Loucy (cell line): ENCODE results near the gene DHRS2.

Experiments
- H2AFZ ChIP-seq: fragments of 200-600 bp; sonication (generic); 2 replicates; pipeline ENCODE4 v1.6.0; 2016; ENCODE audit warnings: antibody characterized with exemption, mild to moderate bottlenecking, low read length, moderate library complexity
- H3F3A ChIP-seq: fragments of 200-600 bp; 2 replicates; pipeline ENCODE4 v1.6.0; 2016; ENCODE audit warnings: antibody characterized with exemption, low read depth, mild to moderate bottlenecking
- H3K27me3 ChIP-seq: fragments of 200-600 bp; sonication (generic); 2 replicates; pipeline ENCODE4 v1.6.1; 2014; ENCODE audit warnings: low read length, mild to moderate bottlenecking; ENCODE audit not compliant: insufficient read depth, poor library complexity, severe bottlenecking
- H3K36me3 ChIP-seq: fragments of 200-600 bp; sonication (generic); 2 replicates; pipeline ENCODE4 v1.6.1; 2016; ENCODE audit warnings: low read length; ENCODE audit not compliant: insufficient read depth
- H3K4me1 ChIP-seq: fragments of 200-600 bp; sonication (generic); 2 replicates; pipeline ENCODE4 v1.5.1; 2014; ENCODE audit warnings: low read length, mild to moderate bottlenecking; ENCODE audit not compliant: insufficient read depth, poor library complexity, severe bottlenecking
- H3K4me2 ChIP-seq: fragments of 200-600 bp; sonication (generic); 2 replicates; pipeline ENCODE4 v1.6.0; 2014; ENCODE audit warnings: antibody characterized with exemption, low read length, low read depth, mild to moderate bottlenecking; ENCODE audit not compliant: poor library complexity, severe bottlenecking
- H3K4me3 ChIP-seq: fragments of 200-600 bp; sonication (generic); 2 replicates; pipeline ENCODE4 v1.5.1; 2014; ENCODE audit warnings: low read length, mild to moderate bottlenecking, mixed read lengths; ENCODE audit not compliant: poor library complexity, severe bottlenecking
- H3K79me2 ChIP-seq: fragments of 200-600 bp; sonication (generic); 2 replicates; pipeline ENCODE4 v1.6.1; 2014; ENCODE audit warnings: low read length; ENCODE audit not compliant: insufficient read depth
- H3K9ac ChIP-seq: fragments of 200-600 bp; sonication (generic); 2 replicates; pipeline ENCODE4 v1.6.0; 2014; ENCODE audit warnings: mild to moderate bottlenecking, low read depth, low read length, moderate library complexity; ENCODE audit not compliant: poor library complexity, severe bottlenecking
- H3K9me2 ChIP-seq: fragments of 200-600 bp; sonication (generic); replicated peaks from 2 replicates; pipeline ENCODE4 v1.6.1; 2016; ENCODE audit warnings: low read depth, low read length, mixed read lengths
- H3K9me3 ChIP-seq: fragments of 200-600 bp; sonication (generic); 2 replicates; pipeline ENCODE4 v1.6.1; 2014; ENCODE audit warnings: mild to moderate bottlenecking, antibody characterized with exemption, low read length, low read depth; ENCODE audit not compliant: insufficient read depth
- H4K20me1 ChIP-seq: fragments of 200-600 bp; sonication (generic); 2 replicates; pipeline ENCODE4 v1.6.0; 2014; ENCODE audit warnings: antibody characterized with exemption, low read length, mild to moderate bottlenecking; ENCODE audit not compliant: insufficient read depth, poor library complexity, severe bottlenecking
- EZH2phosphoT487 ChIP-seq: fragments of 200-600 bp; IDR thresholded peaks from 2 replicates; pipeline ENCODE4 v1.6.1; 2018; ENCODE audit warnings: antibody characterized with exemption, mild to moderate bottlenecking, moderate library complexity, borderline replicate concordance
- TF ChIP-seq, protein P1 (sequence below): fragments of 200-600 bp; sonication (generic); conservative IDR thresholded peaks from 2 replicates; pipeline ENCODE4 v1.5.1; 2014; ENCODE audit warnings: mild to moderate bottlenecking, antibody characterized with exemption, low read length

DHRS2 gene

DNA sequence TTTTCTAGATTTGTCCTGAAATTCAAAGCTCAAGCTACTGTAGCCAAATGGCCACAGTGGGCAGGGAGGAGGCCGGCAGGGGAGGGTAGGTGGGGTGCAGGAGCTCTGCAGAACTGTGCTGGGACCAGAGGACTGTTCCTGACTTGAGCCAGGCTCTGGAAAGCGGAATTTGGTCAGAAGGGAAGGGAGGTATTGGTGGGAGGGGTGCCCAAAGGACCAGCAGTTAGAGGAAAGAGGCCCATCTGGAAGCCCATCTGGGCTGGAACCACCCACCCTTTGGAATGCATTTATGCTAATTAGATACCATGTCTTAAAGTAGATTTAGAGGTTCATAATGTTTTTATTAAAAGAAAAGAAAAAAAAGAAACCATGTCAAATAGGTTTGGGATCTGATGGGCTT is 33.1 kb upstream of the DHRS2 start:
- H3K4me3 ChIP-seq = no peak overlapping the region
- no peaks in the 10 kb centered on the region for H3K9me2 ChIP-seq
- H3K4me1 ChIP-seq = peaks cover 15% of the 10 kb centered on the region
- no peak overlapping the region for H3K9ac ChIP-seq
- no peaks in the 10 kb centered on the region for H3K27me3 ChIP-seq
- H3K79me2 ChIP-seq = no peaks in the 10 kb centered on the region
- no peaks in the 10 kb centered on the region for H3K9me3 ChIP-seq
- H4K20me1 ChIP-seq = no peaks in the 10 kb centered on the region
- TF ChIP-seq, protein P1, sequence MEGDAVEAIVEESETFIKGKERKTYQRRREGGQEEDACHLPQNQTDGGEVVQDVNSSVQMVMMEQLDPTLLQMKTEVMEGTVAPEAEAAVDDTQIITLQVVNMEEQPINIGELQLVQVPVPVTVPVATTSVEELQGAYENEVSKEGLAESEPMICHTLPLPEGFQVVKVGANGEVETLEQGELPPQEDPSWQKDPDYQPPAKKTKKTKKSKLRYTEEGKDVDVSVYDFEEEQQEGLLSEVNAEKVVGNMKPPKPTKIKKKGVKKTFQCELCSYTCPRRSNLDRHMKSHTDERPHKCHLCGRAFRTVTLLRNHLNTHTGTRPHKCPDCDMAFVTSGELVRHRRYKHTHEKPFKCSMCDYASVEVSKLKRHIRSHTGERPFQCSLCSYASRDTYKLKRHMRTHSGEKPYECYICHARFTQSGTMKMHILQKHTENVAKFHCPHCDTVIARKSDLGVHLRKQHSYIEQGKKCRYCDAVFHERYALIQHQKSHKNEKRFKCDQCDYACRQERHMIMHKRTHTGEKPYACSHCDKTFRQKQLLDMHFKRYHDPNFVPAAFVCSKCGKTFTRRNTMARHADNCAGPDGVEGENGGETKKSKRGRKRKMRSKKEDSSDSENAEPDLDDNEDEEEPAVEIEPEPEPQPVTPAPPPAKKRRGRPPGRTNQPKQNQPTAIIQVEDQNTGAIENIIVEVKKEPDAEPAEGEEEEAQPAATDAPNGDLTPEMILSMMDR = no peak
- no peak for TF ChIP-seq EZH2phosphoT487
- no peak overlapping the region for H3K4me2 ChIP-seq
- no peaks in the 10 kb centered on the region for H3K36me3 ChIP-seq
- no peak overlapping the region for H2AFZ ChIP-seq
- H3F3A ChIP-seq = no peaks in the 10 kb centered on the region

DNA sequence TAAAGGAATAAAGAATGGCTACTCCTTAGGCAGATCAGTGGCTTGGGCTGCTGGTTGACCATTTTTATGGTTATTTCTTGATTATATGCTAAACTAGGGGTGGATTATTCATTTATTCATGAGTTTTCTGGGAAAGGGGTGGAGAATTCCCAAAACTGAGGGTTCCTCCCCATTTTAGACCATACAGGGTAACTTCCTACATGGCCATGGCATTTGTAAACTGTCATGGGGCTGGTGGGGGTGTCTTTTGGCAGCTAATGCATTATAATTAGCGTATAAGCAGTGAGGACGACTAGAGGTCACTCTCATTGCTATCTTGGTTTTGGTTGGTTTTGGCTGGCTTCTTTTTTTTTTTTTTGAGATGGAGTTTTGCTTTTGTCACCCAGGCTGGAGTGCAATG is 32.0 kb upstream of the DHRS2 start:
- no peak overlapping the region for H3K4me3 ChIP-seq
- no peak overlapping the region for H3K4me2 ChIP-seq
- TF ChIP-seq EZH2phosphoT487 = no peak
- TF ChIP-seq, protein P1 = no peak
- peaks cover 15% of the 10 kb centered on the region for H3K4me1 ChIP-seq
- H3K9me2 ChIP-seq = no peaks in the 10 kb centered on the region
- H3F3A ChIP-seq = no peaks in the 10 kb centered on the region
- no peaks in the 10 kb centered on the region for H4K20me1 ChIP-seq
- H2AFZ ChIP-seq = no peak overlapping the region
- H3K9ac ChIP-seq = no peak overlapping the region
- H3K9me3 ChIP-seq = no peaks in the 10 kb centered on the region
- H3K79me2 ChIP-seq = no peaks in the 10 kb centered on the region
- H3K36me3 ChIP-seq = no peaks in the 10 kb centered on the region
- no peaks in the 10 kb centered on the region for H3K27me3 ChIP-seq

DNA sequence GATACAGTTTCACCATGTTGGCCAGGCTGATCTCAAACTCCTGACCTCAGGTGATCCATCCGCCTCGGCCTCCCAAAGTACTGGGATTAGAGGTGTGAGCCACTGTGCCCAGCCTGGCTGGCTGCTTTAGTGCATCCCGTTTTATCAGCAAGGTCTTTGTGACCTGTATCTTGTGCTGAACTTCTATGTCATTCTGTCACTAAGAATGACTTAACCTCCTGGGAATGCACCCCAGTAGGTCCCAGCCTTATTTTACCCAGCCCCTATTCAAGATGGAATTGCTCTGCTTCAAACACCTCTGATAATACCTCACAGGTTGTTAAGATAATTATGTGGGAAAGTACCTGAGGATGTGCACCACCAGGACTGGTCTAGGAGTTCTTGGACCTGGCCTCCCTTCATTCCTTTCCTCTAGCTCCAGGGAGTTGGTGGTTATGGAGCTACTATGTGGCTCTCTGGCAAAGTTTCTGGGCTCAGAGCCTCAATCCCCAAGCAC is 31.4 kb upstream of the DHRS2 start:
- Histone ChIP-seq H3K9me3 (no peaks in the 10 kb centered on the region), H3K36me3 (no peaks in the 10 kb centered on the region), H3K4me1 (peaks cover 19% of the 10 kb centered on the region), H3K79me2 (no peaks in the 10 kb centered on the region), H3F3A (no peaks in the 10 kb centered on the region), H2AFZ (no peak overlapping the region), H4K20me1 (no peaks in the 10 kb centered on the region), H3K27me3 (no peaks in the 10 kb centered on the region), H3K9me2 (no peaks in the 10 kb centered on the region), H3K9ac (no peak overlapping the region), H3K4me2 (no peak overlapping the region), H3K4me3 (no peak overlapping the region)
- no peak for TF ChIP-seq EZH2phosphoT487
- TF ChIP-seq, protein P1 = no peak
